A673 (cell line): ENCODE results near the gene KRT34.

Experiments used
- EZH2 ChIP-seq: fragments of 200-600 bp; sonication (generic); IDR thresholded peaks from 2 replicates; pipeline ENCODE4 v1.6.1; 2017; ENCODE audit warnings: borderline replicate concordance, low read depth, mild to moderate bottlenecking, mixed read lengths, antibody characterized with exemption, low read length; ENCODE audit not compliant: poor library complexity, severe bottlenecking
- TF ChIP-seq, protein P1 (sequence below): fragments of 300-800, 200-600 bp; sonication (generic); conservative IDR thresholded peaks from 2 replicates; pipeline ENCODE4 v1.5.1; 2017; ENCODE audit warnings: low read depth, mild to moderate bottlenecking, antibody characterized with exemption, low read length, moderate library complexity, mixed read lengths

GRCh38 chr17:41331606-41332005 is 50.5 kb downstream of the KRT34 start:
- TF ChIP-seq, protein P1, sequence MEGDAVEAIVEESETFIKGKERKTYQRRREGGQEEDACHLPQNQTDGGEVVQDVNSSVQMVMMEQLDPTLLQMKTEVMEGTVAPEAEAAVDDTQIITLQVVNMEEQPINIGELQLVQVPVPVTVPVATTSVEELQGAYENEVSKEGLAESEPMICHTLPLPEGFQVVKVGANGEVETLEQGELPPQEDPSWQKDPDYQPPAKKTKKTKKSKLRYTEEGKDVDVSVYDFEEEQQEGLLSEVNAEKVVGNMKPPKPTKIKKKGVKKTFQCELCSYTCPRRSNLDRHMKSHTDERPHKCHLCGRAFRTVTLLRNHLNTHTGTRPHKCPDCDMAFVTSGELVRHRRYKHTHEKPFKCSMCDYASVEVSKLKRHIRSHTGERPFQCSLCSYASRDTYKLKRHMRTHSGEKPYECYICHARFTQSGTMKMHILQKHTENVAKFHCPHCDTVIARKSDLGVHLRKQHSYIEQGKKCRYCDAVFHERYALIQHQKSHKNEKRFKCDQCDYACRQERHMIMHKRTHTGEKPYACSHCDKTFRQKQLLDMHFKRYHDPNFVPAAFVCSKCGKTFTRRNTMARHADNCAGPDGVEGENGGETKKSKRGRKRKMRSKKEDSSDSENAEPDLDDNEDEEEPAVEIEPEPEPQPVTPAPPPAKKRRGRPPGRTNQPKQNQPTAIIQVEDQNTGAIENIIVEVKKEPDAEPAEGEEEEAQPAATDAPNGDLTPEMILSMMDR = no peak
- no peak for TF ChIP-seq EZH2
